ENCODE results near the gene TCFL5.

Gene TCFL5

GRCh38 chr20:62881662-62882395 lies 20.2 kb upstream of the TCFL5 start:
- Histone ChIP-seq H3K4me1 (ENCODE audit: low read length) (peaks cover 29% of the 10 kb centered on the region), H3K9me3 (ENCODE audit: insufficient read depth, low read length) (no peaks in the 10 kb centered on the region), H3K4me2 (ENCODE audit: low read length) (no peak overlapping the region), H3K4me3 (ENCODE audit: low read length) (no peak overlapping the region), H3K9ac (ENCODE audit: low read length) (no peak overlapping the region), H3K79me2 (ENCODE audit: low read length) (0 out of 2 replicates have a peak, but pooled peaks cover 5% of the 10 kb centered on the region), H3K27me3 (ENCODE audit: low read depth, low read length) (no peaks in the 10 kb centered on the region), H3K36me3 (replicated peaks; ENCODE audit: low read depth, low read length) (peaks cover 39% of the 10 kb centered on the region), H4K20me1 (ENCODE audit: insufficient read depth, low read length) (no peaks in the 10 kb centered on the region), H2AFZ (ENCODE audit: low read depth, low read length) (no peak overlapping the region), H3K27ac (ENCODE audit: low read length) (no peak overlapping the region)
- TF ChIP-seq EZH2phosphoT487 (IDR thresholded peaks at IDR 0.05; ENCODE audit: low read depth): no peak
- TF ChIP-seq, protein P1, sequence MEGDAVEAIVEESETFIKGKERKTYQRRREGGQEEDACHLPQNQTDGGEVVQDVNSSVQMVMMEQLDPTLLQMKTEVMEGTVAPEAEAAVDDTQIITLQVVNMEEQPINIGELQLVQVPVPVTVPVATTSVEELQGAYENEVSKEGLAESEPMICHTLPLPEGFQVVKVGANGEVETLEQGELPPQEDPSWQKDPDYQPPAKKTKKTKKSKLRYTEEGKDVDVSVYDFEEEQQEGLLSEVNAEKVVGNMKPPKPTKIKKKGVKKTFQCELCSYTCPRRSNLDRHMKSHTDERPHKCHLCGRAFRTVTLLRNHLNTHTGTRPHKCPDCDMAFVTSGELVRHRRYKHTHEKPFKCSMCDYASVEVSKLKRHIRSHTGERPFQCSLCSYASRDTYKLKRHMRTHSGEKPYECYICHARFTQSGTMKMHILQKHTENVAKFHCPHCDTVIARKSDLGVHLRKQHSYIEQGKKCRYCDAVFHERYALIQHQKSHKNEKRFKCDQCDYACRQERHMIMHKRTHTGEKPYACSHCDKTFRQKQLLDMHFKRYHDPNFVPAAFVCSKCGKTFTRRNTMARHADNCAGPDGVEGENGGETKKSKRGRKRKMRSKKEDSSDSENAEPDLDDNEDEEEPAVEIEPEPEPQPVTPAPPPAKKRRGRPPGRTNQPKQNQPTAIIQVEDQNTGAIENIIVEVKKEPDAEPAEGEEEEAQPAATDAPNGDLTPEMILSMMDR (IDR thresholded peaks at IDR 0.05; ENCODE audit: low read depth, low read length): no peak

DNA sequence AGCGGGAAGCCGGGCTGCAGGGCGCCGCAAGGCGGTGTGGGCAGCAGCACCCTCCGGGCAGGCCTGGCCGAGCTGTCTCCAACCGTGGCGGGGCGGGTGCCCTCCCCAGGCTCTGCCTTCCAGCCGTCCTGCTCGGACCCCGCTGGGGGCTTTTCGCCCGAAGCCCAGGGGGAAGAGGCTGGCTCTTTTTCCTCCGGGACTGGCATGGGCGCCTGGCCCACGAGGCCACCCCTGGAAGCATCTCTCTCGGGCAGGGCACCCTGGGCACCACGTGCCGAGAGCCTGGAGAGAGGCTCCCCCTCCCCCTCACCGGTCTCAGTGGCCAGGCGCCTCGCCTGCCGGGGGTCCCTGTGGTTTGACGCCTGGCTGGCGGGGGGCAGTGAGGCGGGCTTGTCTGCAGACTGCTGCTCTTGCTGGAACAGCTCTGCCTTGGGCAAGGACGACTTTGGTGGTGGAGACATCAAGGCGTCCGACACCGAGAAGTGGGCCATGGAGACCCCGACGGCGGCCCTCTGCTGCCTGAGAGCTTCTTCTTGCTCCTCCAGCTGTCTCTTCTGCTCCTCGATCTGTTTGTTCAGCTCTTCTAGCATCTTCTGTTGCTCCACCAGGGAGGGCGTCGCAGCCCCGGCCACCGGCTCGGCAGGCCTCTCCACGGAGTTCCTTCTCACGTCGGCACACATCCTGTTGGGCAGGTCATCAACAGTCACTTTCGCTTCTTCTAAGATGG lies 19.5 kb upstream of the TCFL5 start:
- Histone ChIP-seq H3K9ac (ENCODE audit: low read length) (no peak overlapping the region), H4K20me1 (ENCODE audit: insufficient read depth, low read length) (no peaks in the 10 kb centered on the region)

GRCh38 chr20:62880147-62880934 lies 18.7 kb upstream of the TCFL5 start:
- no peak overlapping the region for H3K4me2 ChIP-seq (ENCODE audit: low read length)
- H3K4me3 ChIP-seq (ENCODE audit: low read length): no peak overlapping the region
- peaks cover 24% of the 10 kb centered on the region for H3K36me3 ChIP-seq (replicated peaks; ENCODE audit: low read depth, low read length)
- no peaks in the 10 kb centered on the region for H3K9me3 ChIP-seq (ENCODE audit: insufficient read depth, low read length)
- 0 out of 2 replicates have a peak, but pooled peaks cover 5% of the 10 kb centered on the region for H3K79me2 ChIP-seq (ENCODE audit: low read length)
- TF ChIP-seq, protein P1 (IDR thresholded peaks at IDR 0.05; ENCODE audit: low read depth, low read length): no peak
- TF ChIP-seq EZH2phosphoT487 (IDR thresholded peaks at IDR 0.05; ENCODE audit: low read depth): no peak
- H3K9ac ChIP-seq (ENCODE audit: low read length): no peak overlapping the region
- peaks cover 14% of the 10 kb centered on the region for H3K4me1 ChIP-seq (ENCODE audit: low read length)
- no peaks in the 10 kb centered on the region for H3K27me3 ChIP-seq (ENCODE audit: low read depth, low read length)
- H3K27ac ChIP-seq (ENCODE audit: low read length): no peak overlapping the region
- H2AFZ ChIP-seq (ENCODE audit: low read depth, low read length): no peak overlapping the region
- H4K20me1 ChIP-seq (ENCODE audit: insufficient read depth, low read length): no peaks in the 10 kb centered on the region

More for the DNA sequence above, 19.5 kb upstream of the TCFL5 start:
- Histone ChIP-seq H3K4me1 (ENCODE audit: low read length) (peaks cover 22% of the 10 kb centered on the region), H3K36me3 (replicated peaks; ENCODE audit: low read depth, low read length) (peaks cover 31% of the 10 kb centered on the region), H3K4me2 (ENCODE audit: low read length) (no peak overlapping the region), H3K79me2 (ENCODE audit: low read length) (0 out of 2 replicates have a peak, but pooled peaks cover 5% of the 10 kb centered on the region), H2AFZ (ENCODE audit: low read depth, low read length) (no peak overlapping the region), H3K27ac (ENCODE audit: low read length) (no peak overlapping the region), H3K4me3 (ENCODE audit: low read length) (no peak overlapping the region), H3K27me3 (ENCODE audit: low read depth, low read length) (no peaks in the 10 kb centered on the region), H3K9me3 (ENCODE audit: insufficient read depth, low read length) (no peaks in the 10 kb centered on the region)
- TF ChIP-seq EZH2phosphoT487 (IDR thresholded peaks at IDR 0.05; ENCODE audit: low read depth): no peak
- TF ChIP-seq, protein P1 (IDR thresholded peaks at IDR 0.05; ENCODE audit: low read depth, low read length): no peak

All from OCI-LY3 (cell line).